ENCODE measurements around the gene OPTC.
A peak's percentile ranks its signal among the peaks of the same experiment; 100 is the strongest.
"Not testable (repeated sequence)": the region's sequence is repeated elsewhere in the genome, so short reads cannot be mapped to it uniquely, and the experiment has no call there.

OPTC gene

GRCh38 chr1:203517426-203518110 is 23.6 kb downstream of the OPTC start:
- no peak for DNase-seq (ENCODE audit: low spot score)

GRCh38 chr1:203518139-203518538 is 24.2 kb downstream of the OPTC start:
- DNase-seq (ENCODE audit: low spot score), result not testable (repeated sequence)

GRCh38 chr1:203518541-203518940 is 24.6 kb downstream of the OPTC start:
- DNase-seq (ENCODE audit: low spot score), result no peak

GRCh38 chr1:203519053-203519840 is 25.3 kb downstream of the OPTC start:
- peak; percentile 60 for DNase-seq (ENCODE audit: low spot score)

- no peak for DNase-seq (ENCODE audit: low spot score)
Measured at GRCh38 chr1:203519896-203520295, 25.9 kb downstream of the OPTC start.

GRCh38 chr1:203520315-203520714 is 26.4 kb downstream of the OPTC start:
- DNase-seq (ENCODE audit: low spot score), result no peak

GRCh38 chr1:203521074-203521794 is 27.3 kb downstream of the OPTC start:
- no peak for DNase-seq (ENCODE audit: low spot score)

GRCh38 chr1:203521812-203522211 is 27.9 kb downstream of the OPTC start:
- no peak for DNase-seq (ENCODE audit: low spot score)

GRCh38 chr1:203522237-203522636 is 28.3 kb downstream of the OPTC start:
- DNase-seq (ENCODE audit: low spot score), result peak; percentile 62

- no peak for DNase-seq (ENCODE audit: low spot score)
Measured at GRCh38 chr1:203523667-203524066, 29.7 kb downstream of the OPTC start.

GRCh38 chr1:203524152-203524551 is 30.2 kb downstream of the OPTC start:
- no peak for DNase-seq (ENCODE audit: low spot score)

- DNase-seq (ENCODE audit: low spot score), result no peak
Measured at GRCh38 chr1:203524824-203525223, 30.9 kb downstream of the OPTC start.

GRCh38 chr1:203525685-203526084 is 31.7 kb downstream of the OPTC start:
- no peak for DNase-seq (ENCODE audit: low spot score)

GRCh38 chr1:203526130-203526529 is 32.2 kb downstream of the OPTC start:
- no peak for DNase-seq (ENCODE audit: low spot score)

GRCh38 chr1:203526572-203526971 is 32.6 kb downstream of the OPTC start:
- no peak for DNase-seq (ENCODE audit: low spot score)

- no peak for DNase-seq (ENCODE audit: low spot score)
Measured at GRCh38 chr1:203527013-203527412, 33.1 kb downstream of the OPTC start.

GRCh38 chr1:203528063-203528462 is 34.1 kb downstream of the OPTC start:
- no peak for DNase-seq (ENCODE audit: low spot score)

- DNase-seq (ENCODE audit: low spot score), result no peak
Measured at GRCh38 chr1:203528976-203529835, 35.3 kb downstream of the OPTC start.

- DNase-seq (ENCODE audit: low spot score), result no peak
Measured at GRCh38 chr1:203531063-203531462, 37.1 kb downstream of the OPTC start.

- no peak for DNase-seq (ENCODE audit: low spot score)
Measured at GRCh38 chr1:203534012-203534411, 40.1 kb downstream of the OPTC start.

- DNase-seq (ENCODE audit: low spot score), result no peak
Measured at GRCh38 chr1:203534526-203534925, 40.6 kb downstream of the OPTC start.

GRCh38 chr1:203536575-203536974 is 42.6 kb downstream of the OPTC start:
- DNase-seq (ENCODE audit: low spot score), result no peak

Measured in iPS-NIHi11 (cell line).